ENCODE results near the gene SH3TC2. TPM values are rescaled to one million over a fixed set of nuclear protein-coding genes. Genes with fewer than 3 reads are reported as not detected.

SH3TC2 gene
- total RNA-seq, 1 experiment from 2014 or later, result 32.0 TPM

DNA sequence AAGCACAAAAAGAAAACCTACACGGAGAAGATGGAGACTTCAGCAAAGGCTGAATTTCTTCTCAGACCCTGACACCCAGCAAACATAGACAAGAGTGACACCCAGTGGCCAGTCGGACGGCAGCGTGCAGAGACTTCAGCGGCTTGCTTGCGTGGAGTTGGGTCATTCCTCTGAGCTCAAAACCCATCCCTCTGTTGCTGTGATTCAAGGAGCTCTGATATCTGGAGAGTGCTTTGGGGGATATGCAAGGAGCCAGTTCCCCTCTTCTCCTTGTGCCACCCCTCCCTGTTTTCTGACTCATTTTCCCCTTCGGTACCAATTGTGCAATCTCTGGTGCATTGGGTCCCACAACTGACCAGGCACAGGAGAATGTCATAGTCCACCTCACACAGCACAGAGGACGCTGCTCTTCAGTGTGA lies 27.5 kb downstream of the SH3TC2 start:
- DNase-seq, result peak; percentile 98
- no peak overlapping the region for H3K27ac ChIP-seq (ENCODE audit: low read length)
- no TSS peak for BruUV-seq (replicated peaks)
- CTCF ChIA-PET, result interaction anchor here (0.5 to 6.3 kb wide), 31 partner anchors 9 to 303 kb away, joined by 3 to 157 read pairs (median 4); partner anchors contain the start of gene SH3TC2
- no peak overlapping the region for H3K9ac ChIP-seq (ENCODE audit: low read length)
- peak; percentile 92 for ATAC-seq
- H3K4me2 ChIP-seq (ENCODE audit: low read length), result 0 out of 2 replicates have a peak overlapping the region, but pooled peaks have one; percentile 5
- H4K20me1 ChIP-seq (ENCODE audit: low read length), result no peaks in the 10 kb centered on the region
- H3K9me2 ChIP-seq (replicated peaks; ENCODE audit: low read length), result no peaks in the 10 kb centered on the region
- POLR2A ChIA-PET (ENCODE audit: unreplicated experiment), result interaction anchor here (0.5 to 1.1 kb wide), 3 partner anchors 28 to 305 kb away, joined by 3 to 5 read pairs (median 3); no protein-coding TSS in a partner anchor
- intact Hi-C loops (cut with micrococcal nuclease), result loop anchor here (1.0 to 2.0 kb wide), 10 partner anchors 27 to 302 kb away; no protein-coding TSS in a partner anchor
- H2AFZ ChIP-seq (ENCODE audit: low read length), result 0 out of 2 replicates have a peak overlapping the region, but pooled peaks have one; percentile 8
- TF ChIP-seq EZH2phosphoT487 (IDR thresholded peaks at IDR 0.05; ENCODE audit: borderline replicate concordance, low read length) (no peak), EZH2 (IDR thresholded peaks at IDR 0.05; ENCODE audit: low read length, unreplicated experiment) (no peak)
- TF ChIP-seq, protein P1, sequence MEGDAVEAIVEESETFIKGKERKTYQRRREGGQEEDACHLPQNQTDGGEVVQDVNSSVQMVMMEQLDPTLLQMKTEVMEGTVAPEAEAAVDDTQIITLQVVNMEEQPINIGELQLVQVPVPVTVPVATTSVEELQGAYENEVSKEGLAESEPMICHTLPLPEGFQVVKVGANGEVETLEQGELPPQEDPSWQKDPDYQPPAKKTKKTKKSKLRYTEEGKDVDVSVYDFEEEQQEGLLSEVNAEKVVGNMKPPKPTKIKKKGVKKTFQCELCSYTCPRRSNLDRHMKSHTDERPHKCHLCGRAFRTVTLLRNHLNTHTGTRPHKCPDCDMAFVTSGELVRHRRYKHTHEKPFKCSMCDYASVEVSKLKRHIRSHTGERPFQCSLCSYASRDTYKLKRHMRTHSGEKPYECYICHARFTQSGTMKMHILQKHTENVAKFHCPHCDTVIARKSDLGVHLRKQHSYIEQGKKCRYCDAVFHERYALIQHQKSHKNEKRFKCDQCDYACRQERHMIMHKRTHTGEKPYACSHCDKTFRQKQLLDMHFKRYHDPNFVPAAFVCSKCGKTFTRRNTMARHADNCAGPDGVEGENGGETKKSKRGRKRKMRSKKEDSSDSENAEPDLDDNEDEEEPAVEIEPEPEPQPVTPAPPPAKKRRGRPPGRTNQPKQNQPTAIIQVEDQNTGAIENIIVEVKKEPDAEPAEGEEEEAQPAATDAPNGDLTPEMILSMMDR (conservative IDR thresholded peaks at IDR 0.05; ENCODE audit: low read depth, low read length), result peak; percentile 100
- peaks cover 42% of the 10 kb centered on the region for H3K4me1 ChIP-seq (ENCODE audit: insufficient read depth, low read length)
- no peaks in the 10 kb centered on the region for H3K9me3 ChIP-seq (ENCODE audit: low read length)
- no peaks in the 10 kb centered on the region for H3K27me3 ChIP-seq (ENCODE audit: low read length)
- H3K4me3 ChIP-seq (ENCODE audit: low read length), result no peak overlapping the region
- no peaks in the 10 kb centered on the region for H3F3A ChIP-seq (ENCODE audit: low read length, unreplicated experiment)
- peaks cover 24% of the 10 kb centered on the region; the same call in 1 of the 2 replicates for H3K36me3 ChIP-seq (ENCODE audit: low read depth, low read length)
- no peaks in the 10 kb centered on the region for H3K79me2 ChIP-seq (ENCODE audit: low read length)

GRCh38 chr5:149030838-149031397 lies 31.9 kb downstream of the SH3TC2 start:
- Histone ChIP-seq H3K9ac (ENCODE audit: low read length) (no peak overlapping the region), H3F3A (ENCODE audit: low read length, unreplicated experiment) (no peaks in the 10 kb centered on the region), H3K9me2 (replicated peaks; ENCODE audit: low read length) (no peaks in the 10 kb centered on the region), H3K36me3 (ENCODE audit: low read depth, low read length) (peaks cover 22% of the 10 kb centered on the region), H2AFZ (ENCODE audit: low read length) (no peak overlapping the region), H3K27me3 (ENCODE audit: low read length) (no peaks in the 10 kb centered on the region), H4K20me1 (ENCODE audit: low read length) (no peaks in the 10 kb centered on the region), H3K4me2 (ENCODE audit: low read length) (0 out of 2 replicates have a peak overlapping the region, but pooled peaks have one; percentile 2), H3K27ac (ENCODE audit: low read length) (peak overlapping the region; percentile 1; the same call in 1 of the 2 replicates), H3K4me1 (ENCODE audit: insufficient read depth, low read length) (peaks cover 22% of the 10 kb centered on the region), H3K4me3 (ENCODE audit: low read length) (no peak overlapping the region), H3K9me3 (ENCODE audit: low read length) (no peaks in the 10 kb centered on the region), H3K79me2 (ENCODE audit: low read length) (no peaks in the 10 kb centered on the region)
- no TSS peak for BruUV-seq (replicated peaks)
- intact Hi-C loops (cut with micrococcal nuclease), result no loop called here
- ATAC-seq (no peak), DNase-seq (no peak)
- TF ChIP-seq EZH2phosphoT487 (IDR thresholded peaks at IDR 0.05; ENCODE audit: borderline replicate concordance, low read length) (no peak), EZH2 (IDR thresholded peaks at IDR 0.05; ENCODE audit: low read length, unreplicated experiment) (no peak)
- TF ChIP-seq, protein P1 (conservative IDR thresholded peaks at IDR 0.05; ENCODE audit: low read depth, low read length), result no peak
- ChIA-PET CTCF (interaction anchor here (0.6 to 0.9 kb wide), 2 partner anchors 84 to 300 kb away, joined by 3 to 5 read pairs; no protein-coding TSS in a partner anchor), POLR2A (ENCODE audit: unreplicated experiment) (no interaction called here)

GRCh38 chr5:149030392-149030791 lies 32.5 kb downstream of the SH3TC2 start:
- 0 out of 2 replicates have a peak overlapping the region, but pooled peaks have one; percentile 2 for H3K4me2 ChIP-seq (ENCODE audit: low read length)
- POLR2A ChIA-PET (ENCODE audit: unreplicated experiment), result no interaction called here
- ATAC-seq, result peak; percentile 27

More at GRCh38 chr5:149030392-149030791, 32.5 kb downstream of the SH3TC2 start:
- Histone ChIP-seq H4K20me1 (ENCODE audit: low read length) (no peaks in the 10 kb centered on the region), H3K27ac (ENCODE audit: low read length) (peak overlapping the region; percentile 1; the same call in 1 of the 2 replicates), H3F3A (ENCODE audit: low read length, unreplicated experiment) (no peaks in the 10 kb centered on the region), H3K9ac (ENCODE audit: low read length) (no peak overlapping the region), H3K27me3 (ENCODE audit: low read length) (no peaks in the 10 kb centered on the region), H3K36me3 (ENCODE audit: low read depth, low read length) (peaks cover 22% of the 10 kb centered on the region), H3K9me2 (replicated peaks; ENCODE audit: low read length) (no peaks in the 10 kb centered on the region), H3K9me3 (ENCODE audit: low read length) (no peaks in the 10 kb centered on the region), H3K79me2 (ENCODE audit: low read length) (no peaks in the 10 kb centered on the region), H3K4me1 (ENCODE audit: insufficient read depth, low read length) (peaks cover 19% of the 10 kb centered on the region), H3K4me3 (ENCODE audit: low read length) (no peak overlapping the region), H2AFZ (ENCODE audit: low read length) (no peak overlapping the region)
- TF ChIP-seq EZH2 (IDR thresholded peaks at IDR 0.05; ENCODE audit: low read length, unreplicated experiment), result no peak
- TF ChIP-seq, protein P1 (conservative IDR thresholded peaks at IDR 0.05; ENCODE audit: low read depth, low read length), result no peak
- no peak for TF ChIP-seq EZH2phosphoT487 (IDR thresholded peaks at IDR 0.05; ENCODE audit: borderline replicate concordance, low read length)
- BruUV-seq (replicated peaks), result no TSS peak
- intact Hi-C loops (cut with micrococcal nuclease), result no loop called here
- peak; percentile 70 for DNase-seq
- CTCF ChIA-PET, result interaction anchor here (0.6 to 0.9 kb wide), 3 partner anchors 84 to 299 kb away, joined by 3 to 5 read pairs (median 4); no protein-coding TSS in a partner anchor
